Fibroblast of the aortic adventitia (primary cell): ENCODE measurements around the gene FBRSL1. TPM values are rescaled to one million over a fixed set of nuclear protein-coding genes. Genes with fewer than 3 reads are reported as not detected.

Source experiments
- DNase-seq: peaks from one replicate; pipeline ENCODE4 v3.0.0-alpha.2; 2010; ENCODE audit warnings: low read depth
- H3K4me3 ChIP-seq: 2 replicates; pipeline ENCODE4 v1.5.1; 2011; ENCODE audit warnings: low read depth, mild to moderate bottlenecking, control low read depth, low read length, moderate library complexity
- CTCF ChIP-seq: IDR thresholded peaks from 2 replicates; pipeline ENCODE4 v1.5.1; 2011; ENCODE audit warnings: mild to moderate bottlenecking, low read length, control low read depth, inconsistent platforms; ENCODE audit not compliant: insufficient read depth
- total RNA-seq: library from RNA; depleted of rRNA; stranded (reverse); fragments of >200 nt; gene quantifications from 2 replicates; pipeline ENCODE4 v1.2.3, GENCODE V29; 2012; ENCODE audit warnings: low replicate concordance

The FBRSL1 gene
- total RNA-seq, 1 donor: 5.2 TPM

GRCh38 chr12:132497514-132498405 lies 7.8 kb downstream of the FBRSL1 start:
- TF ChIP-seq CTCF: no peak
- H3K4me3 ChIP-seq: no peak overlapping the region
- no peak for DNase-seq

GRCh38 chr12:132498931-132499330 lies 9.0 kb downstream of the FBRSL1 start:
- TF ChIP-seq CTCF: no peak
- H3K4me3 ChIP-seq: no peak overlapping the region

GRCh38 chr12:132500142-132500855 lies 10.3 kb downstream of the FBRSL1 start:
- no peak for TF ChIP-seq CTCF
- no peak overlapping the region for H3K4me3 ChIP-seq
- DNase-seq: no peak

More at GRCh38 chr12:132498931-132499330, 9.0 kb downstream of the FBRSL1 start:
- DNase-seq: no peak

GRCh38 chr12:132500856-132501180 lies 10.9 kb downstream of the FBRSL1 start:
- H3K4me3 ChIP-seq: no peak overlapping the region
- no peak for DNase-seq
- TF ChIP-seq CTCF: no peak

GRCh38 chr12:132501204-132501940 lies 11.4 kb downstream of the FBRSL1 start:
- no peak for DNase-seq
- TF ChIP-seq CTCF: no peak
- H3K4me3 ChIP-seq: no peak overlapping the region

- DNase-seq: no peak
- H3K4me3 ChIP-seq: no peak overlapping the region
- TF ChIP-seq CTCF: no peak
Measured at GRCh38 chr12:132502149-132502881, 12.4 kb downstream of the FBRSL1 start.
